Measurements from ENCODE around the gene DGKB.

DGKB gene

DNA sequence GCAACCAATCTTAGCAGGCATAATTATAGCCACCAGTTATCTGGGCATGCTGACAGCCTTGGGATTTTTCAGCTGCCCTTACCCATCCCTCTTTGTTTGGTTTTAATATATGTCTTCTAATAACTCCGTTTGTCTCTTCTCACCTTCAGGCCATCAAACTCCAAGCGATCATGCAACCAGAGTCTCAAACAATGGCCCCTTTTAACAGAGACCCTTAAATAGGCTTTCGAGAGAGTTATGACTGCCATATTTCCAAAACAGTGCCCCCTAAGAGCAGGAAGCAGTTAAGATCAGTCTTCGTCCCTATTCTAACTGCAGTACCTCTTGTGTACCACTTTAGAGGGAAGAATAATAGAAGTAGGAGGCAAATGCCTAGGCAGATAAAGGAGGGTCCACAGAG lies 157.5 kb downstream of the DGKB start:
- no peak overlapping the region for H3K4me3 ChIP-seq (ENCODE audit: low read depth, low read length)
- TF ChIP-seq, protein P1, sequence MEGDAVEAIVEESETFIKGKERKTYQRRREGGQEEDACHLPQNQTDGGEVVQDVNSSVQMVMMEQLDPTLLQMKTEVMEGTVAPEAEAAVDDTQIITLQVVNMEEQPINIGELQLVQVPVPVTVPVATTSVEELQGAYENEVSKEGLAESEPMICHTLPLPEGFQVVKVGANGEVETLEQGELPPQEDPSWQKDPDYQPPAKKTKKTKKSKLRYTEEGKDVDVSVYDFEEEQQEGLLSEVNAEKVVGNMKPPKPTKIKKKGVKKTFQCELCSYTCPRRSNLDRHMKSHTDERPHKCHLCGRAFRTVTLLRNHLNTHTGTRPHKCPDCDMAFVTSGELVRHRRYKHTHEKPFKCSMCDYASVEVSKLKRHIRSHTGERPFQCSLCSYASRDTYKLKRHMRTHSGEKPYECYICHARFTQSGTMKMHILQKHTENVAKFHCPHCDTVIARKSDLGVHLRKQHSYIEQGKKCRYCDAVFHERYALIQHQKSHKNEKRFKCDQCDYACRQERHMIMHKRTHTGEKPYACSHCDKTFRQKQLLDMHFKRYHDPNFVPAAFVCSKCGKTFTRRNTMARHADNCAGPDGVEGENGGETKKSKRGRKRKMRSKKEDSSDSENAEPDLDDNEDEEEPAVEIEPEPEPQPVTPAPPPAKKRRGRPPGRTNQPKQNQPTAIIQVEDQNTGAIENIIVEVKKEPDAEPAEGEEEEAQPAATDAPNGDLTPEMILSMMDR (IDR thresholded peaks at IDR 0.05; ENCODE audit: insufficient read depth, low read depth, low read length, missing control alignments): no peak
- no peak for DNase-seq (ENCODE audit: low read depth)

DNA sequence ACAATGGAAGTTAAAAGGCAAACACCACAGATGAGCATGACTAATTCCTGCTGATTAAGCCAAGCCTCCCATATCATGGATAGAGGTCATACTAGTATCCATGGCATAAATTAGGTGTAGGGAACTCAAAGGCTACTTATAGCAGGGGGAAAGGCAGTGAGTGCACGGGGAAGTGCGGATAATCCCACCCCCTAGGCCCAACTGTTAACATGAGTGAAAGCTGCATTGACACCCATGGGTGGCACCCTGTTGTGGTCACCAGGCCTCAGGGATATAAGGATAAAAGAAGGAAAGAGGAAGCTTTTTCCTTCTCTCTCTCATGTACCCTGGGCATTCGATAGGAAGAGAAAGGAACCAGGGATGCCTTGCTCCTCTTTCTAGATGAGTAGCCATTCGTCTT lies 161.9 kb downstream of the DGKB start:
- no peak overlapping the region for H3K4me3 ChIP-seq (ENCODE audit: low read depth, low read length)
- TF ChIP-seq, protein P1 (IDR thresholded peaks at IDR 0.05; ENCODE audit: insufficient read depth, low read depth, low read length, missing control alignments): no peak
- DNase-seq (ENCODE audit: low read depth): no peak

DNA sequence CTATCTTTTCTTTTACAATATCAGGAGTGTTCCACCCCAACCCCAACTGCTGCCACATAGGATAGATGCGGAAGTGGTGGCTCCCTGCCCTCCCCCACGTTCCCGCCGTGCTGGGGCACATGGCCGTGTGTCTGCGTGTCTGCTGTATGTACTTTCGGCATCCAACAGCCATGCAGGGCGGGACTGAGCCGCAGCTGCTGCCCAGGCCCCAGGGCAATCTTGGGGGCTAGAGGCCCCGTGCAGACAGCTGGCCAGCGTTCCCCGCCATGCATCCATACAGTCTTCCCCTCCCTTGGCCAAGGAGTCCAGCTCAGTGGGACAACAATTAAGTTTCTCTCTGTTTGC lies 162.7 kb downstream of the DGKB start:
- TF ChIP-seq, protein P1 (IDR thresholded peaks at IDR 0.05; ENCODE audit: insufficient read depth, low read depth, low read length, missing control alignments): no peak
- no peak for DNase-seq (ENCODE audit: low read depth)
- no peak overlapping the region for H3K4me3 ChIP-seq (ENCODE audit: low read depth, low read length)

DNA sequence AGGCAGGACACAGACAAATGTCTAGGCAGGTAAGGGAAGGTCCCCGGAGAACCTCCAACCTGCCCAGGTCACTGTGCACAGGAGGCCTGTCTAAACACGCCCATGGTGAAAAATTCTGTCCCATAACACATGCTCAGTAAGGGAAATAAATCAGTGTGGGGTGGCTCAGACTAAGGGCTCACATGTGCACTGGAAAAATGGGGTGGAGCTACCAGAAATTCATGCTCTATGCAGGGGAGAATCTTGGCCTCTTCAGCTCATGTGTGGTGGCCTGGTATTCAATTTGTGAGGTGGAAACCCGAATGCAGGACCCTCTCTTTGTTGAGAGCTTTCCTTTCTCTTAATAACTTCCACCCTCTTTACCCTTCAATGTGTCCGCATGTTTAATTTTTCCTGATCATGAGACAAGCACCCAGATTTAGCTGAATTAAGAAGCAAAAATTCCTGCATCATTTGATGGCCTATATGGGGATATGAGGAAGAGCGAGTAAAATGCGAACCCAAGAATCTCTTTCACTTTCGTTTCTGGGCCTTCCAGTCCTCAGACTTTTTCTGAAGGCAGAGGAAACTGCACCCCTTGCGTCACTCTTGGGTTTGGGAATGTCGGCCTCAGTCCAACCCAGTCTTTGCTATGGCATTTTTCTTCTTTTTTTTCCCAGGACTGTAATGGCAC lies 163.2 kb downstream of the DGKB start:
- no peak for DNase-seq (ENCODE audit: low read depth)
- H3K4me3 ChIP-seq (ENCODE audit: low read depth, low read length): no peak overlapping the region

DNA sequence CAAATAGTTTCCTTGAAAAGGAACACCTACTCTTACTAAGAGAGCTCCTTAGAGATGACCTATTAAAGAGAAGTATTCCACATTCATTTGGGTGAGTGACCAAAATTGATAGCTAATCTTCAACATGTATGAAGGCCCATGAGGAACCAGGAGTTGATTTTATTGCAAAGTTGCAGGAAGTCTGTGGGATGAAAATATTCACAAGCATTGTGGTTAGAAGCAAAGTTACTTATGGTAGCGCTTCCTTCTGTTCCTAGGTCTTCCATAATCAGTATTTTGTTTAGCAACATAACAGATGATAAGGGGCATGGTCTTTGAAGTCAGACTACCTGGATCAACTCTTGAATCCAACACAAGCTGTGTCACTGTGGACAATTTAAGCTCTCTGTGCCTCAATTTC lies 164.5 kb downstream of the DGKB start:
- TF ChIP-seq, protein P1 (IDR thresholded peaks at IDR 0.05; ENCODE audit: insufficient read depth, low read depth, low read length, missing control alignments): no peak
- no peak overlapping the region for H3K4me3 ChIP-seq (ENCODE audit: low read depth, low read length)
- no peak for DNase-seq (ENCODE audit: low read depth)

More for the DNA sequence above, 163.2 kb downstream of the DGKB start:
- TF ChIP-seq, protein P1 (IDR thresholded peaks at IDR 0.05; ENCODE audit: insufficient read depth, low read depth, low read length, missing control alignments): no peak

DNA sequence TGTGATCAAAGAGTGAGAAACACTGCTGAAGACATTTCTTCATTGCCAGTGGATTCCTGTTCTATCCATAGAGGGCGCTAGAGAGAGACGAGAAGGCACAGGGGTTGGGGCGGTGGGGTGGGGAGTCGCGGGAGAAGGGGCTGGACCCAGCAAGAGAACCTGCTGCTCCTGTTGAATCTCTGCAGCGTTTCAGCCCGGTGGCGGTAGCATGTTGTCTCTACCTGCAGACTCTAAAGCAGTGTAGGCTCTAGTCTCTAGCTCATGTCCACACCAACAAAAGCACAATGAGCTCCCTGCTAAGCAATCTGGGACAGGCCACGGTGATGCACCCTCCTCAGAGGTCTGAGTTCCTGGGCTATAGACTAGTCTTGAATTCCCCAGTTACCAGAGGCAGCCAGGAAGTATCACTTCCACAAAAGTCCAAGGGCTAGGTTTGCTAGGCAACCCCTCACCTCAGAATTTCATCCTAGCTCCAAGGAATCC lies 167.7 kb downstream of the DGKB start:
- TF ChIP-seq, protein P1 (IDR thresholded peaks at IDR 0.05; ENCODE audit: insufficient read depth, low read depth, low read length, missing control alignments): no peak
- H3K4me3 ChIP-seq (ENCODE audit: low read depth, low read length): no peak overlapping the region
- no peak for DNase-seq (ENCODE audit: low read depth)

DNA sequence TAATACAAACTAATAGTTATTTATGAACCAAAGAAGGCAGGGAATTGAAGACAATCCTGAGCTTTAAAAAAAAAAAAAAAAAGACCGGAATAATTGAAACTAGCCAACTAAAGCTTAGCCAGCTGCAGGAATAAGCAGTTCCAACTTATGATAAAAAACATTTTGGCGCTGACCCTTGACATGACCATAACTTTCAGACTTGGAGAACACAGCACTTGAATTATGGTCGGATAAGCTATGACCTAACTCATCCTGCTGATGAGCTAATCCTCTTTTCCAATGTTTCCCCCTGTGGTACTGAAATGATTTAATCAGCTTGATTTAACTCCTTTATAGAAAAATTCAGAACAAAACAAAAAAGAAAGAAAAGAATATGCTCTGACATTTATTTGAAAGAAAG lies 181.8 kb downstream of the DGKB start:
- H3K4me3 ChIP-seq (ENCODE audit: low read depth, low read length): no peak overlapping the region
- no peak for DNase-seq (ENCODE audit: low read depth)
- TF ChIP-seq, protein P1 (IDR thresholded peaks at IDR 0.05; ENCODE audit: insufficient read depth, low read depth, low read length, missing control alignments): no peak
